Left ventricle myocardium inferior (tissue), 1 donor: ENCODE measurements around the gene RAB1B. TPM values are rescaled to one million over a fixed set of nuclear protein-coding genes. Genes with fewer than 3 reads are reported as not detected.
"Not testable (repeated sequence)": the region's sequence is repeated elsewhere in the genome, so short reads cannot be mapped to it uniquely, and the experiment has no call there.

Source experiments
- DNase-seq: peaks from one replicate; pipeline ENCODE4 v3.0.0-alpha.2; 2020
- H3K27ac ChIP-seq: fragments of 200-600 bp; replicated peaks from 2 replicates; pipeline ENCODE4 v1.8.0; 2021
- H3K27me3 ChIP-seq: fragments of 200-600 bp; 2 replicates; pipeline ENCODE4 v1.8.0; 2021; ENCODE audit warnings: low read depth
- H3K36me3 ChIP-seq: fragments of 200-600 bp; 2 replicates; pipeline ENCODE4 v1.8.0; 2021
- H3K4me1 ChIP-seq: fragments of 200-600 bp; 2 replicates; pipeline ENCODE4 v1.8.0; 2021
- H3K4me3 ChIP-seq: fragments of 200-600 bp; 2 replicates; pipeline ENCODE4 v1.8.0; 2021; ENCODE audit warnings: mild to moderate bottlenecking, moderate library complexity
- H3K9me3 ChIP-seq: fragments of 200-600 bp; replicated peaks from 2 replicates; pipeline ENCODE4 v1.8.0; 2021
- CTCF ChIP-seq: fragments of 200-600 bp; IDR thresholded peaks from 2 replicates; pipeline ENCODE4 v1.8.0; 2021; ENCODE audit warnings: antibody characterized with exemption, mild to moderate bottlenecking, borderline replicate concordance
- intact Hi-C: fragments of 100-400 bp; cut with micrococcal nuclease; formaldehyde crosslinking; loops from one replicate; pipeline ENCODE4 v1.11.0; 2022
- total RNA-seq: library from RNA; stranded (reverse); fragmentation: NEBNext Ultra II Directional; extraction: Animal tissue kit (Norgen Biotek cat#: 25700); gene quantifications from one replicate; pipeline ENCODE4 v1.2.1, GENCODE V29; 2021
- donor health status: DM: no; HTN: yes; CAD: no; lungs with severe emphysema.

The RAB1B gene
- total RNA-seq, 1 donor from 2014 or later, result 116 TPM

- no peak for TF ChIP-seq CTCF
- intact Hi-C loops, result loop anchor here (5.0 kb wide), 1 partner anchor 77 kb away; no protein-coding TSS in a partner anchor
Measured at GRCh38 chr11:66310324-66310723, 41.9 kb downstream of the RAB1B start.

GRCh38 chr11:66310803-66311440 is 42.5 kb downstream of the RAB1B start:
- peaks cover 19% of the 10 kb centered on the region for H3K4me1 ChIP-seq
- H3K27me3 ChIP-seq, DNase-seq, H3K36me3 ChIP-seq, H3K4me3 ChIP-seq, H3K9me3 ChIP-seq, H3K27ac ChIP-seq: not testable (repeated sequence)
- intact Hi-C loops, result loop anchor here (5.0 kb wide), 1 partner anchor 76 kb away; no protein-coding TSS in a partner anchor

More at GRCh38 chr11:66310324-66310723, 41.9 kb downstream of the RAB1B start:
- Histone ChIP-seq H3K36me3 (no peaks in the 10 kb centered on the region), H3K9me3 (no peaks in the 10 kb centered on the region), H3K27ac (no peak overlapping the region), H3K27me3 (no peaks in the 10 kb centered on the region), H3K4me3 (no peak overlapping the region), H3K4me1 (peaks cover 19% of the 10 kb centered on the region)
- DNase-seq, result no peak

DNA sequence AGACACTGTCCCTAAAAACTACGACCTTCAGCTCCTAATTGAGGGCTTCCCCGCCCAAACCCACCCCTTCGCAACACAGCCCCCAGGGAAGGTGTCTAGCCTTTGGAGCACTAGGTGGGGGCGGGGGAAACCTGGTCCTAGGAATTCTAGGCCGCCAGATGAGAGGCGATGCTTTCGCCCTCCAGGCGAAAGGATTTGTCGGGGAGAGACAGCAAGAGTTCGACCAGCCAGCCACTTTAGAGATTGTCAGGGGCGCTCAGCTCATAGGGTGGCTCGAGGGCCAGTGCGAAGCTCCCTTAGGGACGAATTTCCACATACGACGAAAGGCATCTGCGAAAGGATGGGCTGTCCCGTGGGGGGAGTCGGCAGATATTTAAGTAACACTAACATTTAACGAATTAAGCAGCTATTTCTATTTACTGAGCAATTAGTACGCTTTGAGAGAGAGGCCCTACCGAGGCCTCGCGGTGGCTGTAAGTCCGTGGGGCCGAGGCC is 43.1 kb downstream of the RAB1B start:
- Histone ChIP-seq H3K27me3 (no peaks in the 10 kb centered on the region), H3K9me3 (no peaks in the 10 kb centered on the region), H3K36me3 (no peaks in the 10 kb centered on the region), H3K4me1 (peaks cover 25% of the 10 kb centered on the region), H3K27ac (peak overlapping the region; percentile 92), H3K4me3 (peak overlapping the region; percentile 73)
- DNase-seq, result no peak
- intact Hi-C loops, result loop anchor here (5.0 kb wide), 1 partner anchor 76 kb away; no protein-coding TSS in a partner anchor
- peak; percentile 94 for TF ChIP-seq CTCF

DNA sequence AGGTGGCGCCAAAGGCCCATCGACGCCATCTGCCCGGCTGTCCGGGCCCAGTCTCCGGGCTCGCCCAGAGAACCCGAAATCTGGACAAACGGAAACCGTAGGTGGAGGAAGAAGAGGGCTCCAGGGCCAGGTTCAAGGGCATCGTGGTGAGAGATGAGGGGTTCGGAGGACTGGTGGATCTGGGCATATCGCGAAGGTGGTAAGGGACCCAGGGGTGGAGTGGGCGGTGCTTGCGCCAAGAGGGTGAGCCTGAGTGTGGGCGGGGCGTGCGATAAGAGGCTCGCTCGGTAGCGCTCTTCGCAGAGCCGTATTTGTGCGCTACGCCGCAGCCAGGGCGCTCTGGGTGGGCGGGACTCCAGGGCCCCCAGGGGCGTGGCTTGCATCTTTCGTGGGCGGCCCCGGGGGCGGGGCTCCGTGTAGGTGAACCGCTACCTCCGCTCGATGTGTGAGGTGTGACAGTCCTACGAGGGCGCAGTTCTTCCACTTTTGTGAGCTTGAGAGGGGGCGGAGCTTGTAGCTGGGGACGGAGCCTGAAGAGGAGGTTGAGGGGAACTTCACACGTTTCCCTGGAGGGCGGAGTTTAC is 43.6 kb downstream of the RAB1B start:
- peak; percentile 48 for TF ChIP-seq CTCF
- H3K36me3 ChIP-seq, result no peaks in the 10 kb centered on the region
- no peaks in the 10 kb centered on the region for H3K9me3 ChIP-seq
- no peaks in the 10 kb centered on the region for H3K27me3 ChIP-seq
- peaks cover 30% of the 10 kb centered on the region for H3K4me1 ChIP-seq
- H3K27ac ChIP-seq, result peak overlapping the region; percentile 92
- peak; percentile 93 for DNase-seq
- peak overlapping the region; percentile 73 for H3K4me3 ChIP-seq
- intact Hi-C loops, result loop anchor here (5.0 kb wide), 1 partner anchor 75 kb away; no protein-coding TSS in a partner anchor

DNA sequence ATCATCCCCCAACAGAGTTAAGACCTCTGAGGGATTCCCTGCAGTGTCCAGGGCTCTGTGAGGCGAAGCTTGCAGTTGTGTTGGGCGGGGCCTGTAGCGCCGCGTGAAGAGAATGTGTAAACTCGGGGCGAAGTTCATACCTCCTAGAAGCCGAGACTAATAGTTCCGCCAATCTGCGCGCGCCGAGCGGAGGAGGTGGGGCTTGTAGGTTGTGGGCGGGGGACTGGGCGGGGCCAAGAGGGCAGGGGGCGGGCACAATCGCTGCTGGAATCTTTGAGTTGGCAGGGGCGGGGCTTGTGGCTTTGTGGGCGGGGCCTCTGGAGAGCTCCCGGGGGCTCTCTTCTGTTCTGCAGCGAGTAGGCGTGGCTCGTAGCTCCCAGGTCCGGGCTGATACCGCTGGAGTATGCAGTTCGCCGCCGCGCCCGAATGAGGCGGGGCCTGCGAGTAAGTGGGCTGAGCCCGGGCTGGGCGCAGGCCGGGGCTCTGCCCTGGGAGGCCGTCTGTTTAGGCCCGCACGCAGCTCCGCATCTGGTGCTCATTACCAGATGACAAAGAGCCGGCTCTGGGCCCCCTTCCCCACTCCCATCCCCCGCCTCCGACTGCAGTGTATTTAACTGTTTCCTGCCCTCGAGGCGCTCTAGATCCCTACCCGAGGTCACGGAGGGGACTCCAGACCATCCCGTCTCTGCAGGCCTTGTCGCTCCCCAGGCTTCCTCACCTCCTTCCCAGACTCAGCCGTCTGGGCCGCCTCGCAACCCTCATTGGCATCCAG is 44.3 kb downstream of the RAB1B start:
- intact Hi-C loops, result loop anchor here (5.0 kb wide), 1 partner anchor 75 kb away; no protein-coding TSS in a partner anchor
- no peaks in the 10 kb centered on the region for H3K27me3 ChIP-seq
- TF ChIP-seq CTCF, result no peak

More for the DNA sequence above, 44.3 kb downstream of the RAB1B start:
- no peaks in the 10 kb centered on the region for H3K9me3 ChIP-seq
- peak overlapping the region; percentile 92 for H3K27ac ChIP-seq
- peaks cover 37% of the 10 kb centered on the region for H3K4me1 ChIP-seq
- no peaks in the 10 kb centered on the region for H3K36me3 ChIP-seq
- DNase-seq, result peak; percentile 99
- H3K4me3 ChIP-seq, result peak overlapping the region; percentile 73
